ENCODE results near the gene CLIC4. TPM values are rescaled to one million over a fixed set of nuclear protein-coding genes. Genes with fewer than 3 reads are reported as not detected.
A peak's percentile ranks its signal among the peaks of the same experiment; 100 is the strongest.
"Not testable (repeated sequence)": the region's sequence is repeated elsewhere in the genome, so short reads cannot be mapped to it uniquely, and the experiment has no call there.

The CLIC4 gene
- polyA plus RNA-seq, 1 donor = 119 TPM

- not testable (repeated sequence) for DNase-seq
These were observed 78.2 kb downstream of the CLIC4 start for GRCh38 chr1:24823486-24823885.

- DNase-seq = no peak
These were observed 79.9 kb downstream of the CLIC4 start for GRCh38 chr1:24825174-24825573.

GRCh38 chr1:24826510-24826909 is 81.3 kb downstream of the CLIC4 start:
- DNase-seq = no peak

- no peak for DNase-seq
These were observed 82.3 kb downstream of the CLIC4 start for GRCh38 chr1:24827379-24828135.

GRCh38 chr1:24828183-24828886 is 83.1 kb downstream of the CLIC4 start:
- DNase-seq = no peak

- DNase-seq = no peak
These were observed 83.6 kb downstream of the CLIC4 start for GRCh38 chr1:24828887-24829192.

- DNase-seq = peak; percentile 56
These were observed 85.5 kb downstream of the CLIC4 start for GRCh38 chr1:24830680-24831272.

- DNase-seq = no peak
These were observed 96.3 kb downstream of the CLIC4 start for GRCh38 chr1:24841593-24841992.

- no peak for DNase-seq
These were observed 101.4 kb downstream of the CLIC4 start for GRCh38 chr1:24846671-24847070.

- DNase-seq = peak; percentile 92
These were observed 103.0 kb downstream of the CLIC4 start for GRCh38 chr1:24847995-24848881.

GRCh38 chr1:24849672-24850295 is 104.5 kb downstream of the CLIC4 start:
- peak; percentile 30 for DNase-seq

- no peak for DNase-seq
These were observed 105.2 kb downstream of the CLIC4 start for GRCh38 chr1:24850328-24850920.

- no peak for DNase-seq
These were observed 108.4 kb downstream of the CLIC4 start for GRCh38 chr1:24853649-24854048.

GRCh38 chr1:24855474-24855873 is 110.2 kb downstream of the CLIC4 start:
- no peak for DNase-seq

GRCh38 chr1:24856787-24857506 is 111.7 kb downstream of the CLIC4 start:
- no peak for DNase-seq

- DNase-seq = no peak
These were observed 112.4 kb downstream of the CLIC4 start for GRCh38 chr1:24857507-24858133.

GRCh38 chr1:24858277-24858676 is 113.0 kb downstream of the CLIC4 start:
- no peak for DNase-seq

- no peak for DNase-seq
These were observed 114.1 kb downstream of the CLIC4 start for GRCh38 chr1:24859063-24860010.

GRCh38 chr1:24860841-24861240 is 115.6 kb downstream of the CLIC4 start:
- no peak for DNase-seq

Measured in hindlimb muscle (tissue), 1 donor.